Liver (tissue), 9 donors: ENCODE measurements around the gene JAKMIP1. TPM values are rescaled to one million over a fixed set of nuclear protein-coding genes. Genes with fewer than 3 reads are reported as not detected.

ENCODE experiments used
- DNase-seq: peaks from one replicate; pipeline ENCODE4 v3.0.0-alpha.2; 2017; ENCODE audit warnings: low spot score
- H3K27ac ChIP-seq, 2 donors: one replicate each; pipeline ENCODE4 v1.7.0; 2013; ENCODE audit warnings: inconsistent platforms in 2 of 2, low read length in 2 of 2, control low read depth in 1 of 2, low read depth in 1 of 2, mild to moderate bottlenecking in 1 of 2
- H3K27me3 ChIP-seq, 4 donors: one replicate each; pipeline versions ENCODE4 v1.6.1 to v1.7.0; 2013; ENCODE audit warnings: low read length in 3 of 4, inconsistent platforms in 1 of 4, mild to moderate bottlenecking in 1 of 4, moderate library complexity in 1 of 4; ENCODE audit not compliant: control insufficient read depth in 4 of 4, insufficient read depth in 4 of 4
- H3K36me3 ChIP-seq, 4 donors: one replicate each; pipeline versions ENCODE4 v1.6.1 to v1.7.0; 2013; ENCODE audit warnings: low read length in 3 of 4, mild to moderate bottlenecking in 3 of 4, low read depth in 1 of 4, moderate library complexity in 1 of 4; ENCODE audit not compliant: control insufficient read depth in 4 of 4, insufficient read depth in 3 of 4
- H3K4me1 ChIP-seq, 4 donors: one replicate each; pipeline versions ENCODE4 v1.6.1 to v1.7.0; 2013; ENCODE audit warnings: low read length in 3 of 4, mild to moderate bottlenecking in 3 of 4, moderate library complexity in 1 of 4; ENCODE audit not compliant: control insufficient read depth in 4 of 4, insufficient read depth in 4 of 4
- H3K4me3 ChIP-seq, 3 donors: one replicate each; pipeline versions ENCODE4 v1.6.1 to v1.7.0; 2013; ENCODE audit warnings: low read length in 3 of 3, control low read depth in 1 of 3, low read depth in 1 of 3, mild to moderate bottlenecking in 1 of 3
- H3K9ac ChIP-seq, 2 donors: one replicate each; pipeline ENCODE4 v1.7.0; 2013; ENCODE audit warnings: low read length in 2 of 2, mild to moderate bottlenecking in 2 of 2, moderate library complexity in 2 of 2, control low read depth in 1 of 2, low read depth in 1 of 2
- H3K9me3 ChIP-seq, 4 donors: one replicate each; pipeline versions ENCODE4 v1.6.1 to v1.7.0; 2013; ENCODE audit warnings: low read length in 3 of 4; ENCODE audit not compliant: control insufficient read depth in 4 of 4
- EGR1 ChIP-seq, 2 donors: IDR thresholded peaks; 2 replicates each; pipeline ENCODE4 v1.6.1; 2016 to 2018; ENCODE audit warnings: antibody characterized with exemption in 2 of 2, low read depth in 2 of 2
- FOXA1 ChIP-seq: IDR thresholded peaks from 2 replicates; pipeline ENCODE4 v1.6.1; 2016; ENCODE audit warnings: antibody characterized with exemption
- FOXA2 ChIP-seq: IDR thresholded peaks from 2 replicates; pipeline ENCODE4 v1.6.1; 2016; ENCODE audit warnings: antibody characterized with exemption
- GABPA ChIP-seq, 2 donors: IDR thresholded peaks in 1 of 2; conservative IDR thresholded peaks in 1 of 2; 2 replicates each; pipeline ENCODE4 v1.6.1; 2016; ENCODE audit warnings: antibody characterized with exemption in 2 of 2, mild to moderate bottlenecking in 1 of 2, moderate library complexity in 1 of 2
- HNF4A ChIP-seq, 2 donors: conservative IDR thresholded peaks; 2 replicates each; pipeline ENCODE4 v1.6.1; 2016; ENCODE audit warnings: antibody characterized with exemption in 2 of 2, mild to moderate bottlenecking in 2 of 2
- NR2F2 ChIP-seq: IDR thresholded peaks from 2 replicates; pipeline ENCODE4 v1.6.1; 2016; ENCODE audit warnings: antibody characterized with exemption
- RAD21 ChIP-seq, 2 donors: IDR thresholded peaks; 2 replicates each; pipeline ENCODE4 v1.6.1; 2016; ENCODE audit warnings: antibody characterized with exemption in 2 of 2, mild to moderate bottlenecking in 2 of 2
- RXRA ChIP-seq, 2 donors: IDR thresholded peaks; 2 replicates each; pipeline ENCODE4 v1.6.1; 2017 to 2018; ENCODE audit warnings: antibody characterized with exemption in 2 of 2, mild to moderate bottlenecking in 1 of 2
- SP1 ChIP-seq: IDR thresholded peaks from 2 replicates; pipeline ENCODE4 v1.6.1; 2018; ENCODE audit warnings: antibody characterized with exemption, mild to moderate bottlenecking
- TAF1 ChIP-seq: conservative IDR thresholded peaks from 2 replicates; pipeline ENCODE4 v1.6.1; 2016; ENCODE audit warnings: antibody characterized with exemption, mild to moderate bottlenecking
- YY1 ChIP-seq: IDR thresholded peaks from 2 replicates; pipeline ENCODE4 v1.6.1; 2016; ENCODE audit warnings: antibody characterized with exemption, mild to moderate bottlenecking
- WGBS: extraction: QIAGEN DNeasy Blood & Tissue Kit; methylation state at CpG from one replicate; pipeline ENCODE4 v1.1.7; 2013; 5-methylcytosine and 5-hydroxymethylcytosine counted together
- polyA plus RNA-seq, 2 donors: library from polyadenylated mRNA; stranded (reverse) in 1 of 2; unstranded in 1 of 2; fragments of 200-250 nt in 1 of 2; fragments of >200 nt in 1 of 2; fragmentation: Nextera tagmentation in 1 of 2; extraction: Ambion mirVana in 1 of 2; gene quantifications; one replicate each; pipeline versions ENCODE4 v1.2.1 to v1.2.3, GENCODE V29; 2013 to 2015
- total RNA-seq, 2 donors: library from RNA; depleted of rRNA; stranded (reverse); fragments of >200 nt; gene quantifications; one replicate each; pipeline ENCODE4 v1.2.3, GENCODE V29; 2014
- TF ChIP-seq, protein P1 (sequence below): IDR thresholded peaks from 2 replicates; pipeline ENCODE4 v1.6.1; 2016; ENCODE audit warnings: antibody characterized with exemption
- TF ChIP-seq, protein P2 (sequence below): IDR thresholded peaks from 2 replicates; pipeline ENCODE4 v1.6.1; 2016; ENCODE audit warnings: antibody characterized with exemption
- TF ChIP-seq, protein P3 (sequence below): fragments of 150-350 bp; IDR thresholded peaks from 2 replicates; pipeline ENCODE4 v1.5.1; 2017; ENCODE audit warnings: improper control_type of control experiment, low read depth, low read length; ENCODE audit not compliant: missing input control
- donor health status: healthy.
- donor health status: healthy.
- donor health status: healthy.
- donor health status: healthy.
- donor health status: healthy.

The JAKMIP1 gene
- total and polyA plus RNA-seq, 4 donors: 0.08 to 0.50 TPM; not detected in 2

DNA sequence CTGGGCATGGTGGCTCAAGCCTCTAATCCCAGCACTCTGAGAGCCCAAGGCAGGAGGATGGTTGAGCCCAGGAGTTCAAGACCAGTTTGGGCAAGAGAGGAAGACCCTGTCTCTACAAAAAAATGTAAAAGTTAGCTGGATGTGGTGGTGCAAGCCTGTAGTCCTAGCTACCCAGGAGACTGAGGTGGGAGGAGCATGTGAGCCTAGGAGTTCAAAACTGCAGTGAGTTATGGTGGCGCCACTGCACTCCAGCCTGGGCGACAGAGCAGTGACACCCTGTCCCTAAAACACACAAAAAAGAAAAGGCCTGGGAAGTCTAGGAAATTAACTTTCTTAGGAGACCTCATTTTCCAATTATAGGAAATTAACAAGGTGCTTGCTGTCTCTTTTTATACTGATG, 76.8 kb downstream of the JAKMIP1 start:
- Histone ChIP-seq H3K27me3 (no peaks in the 10 kb centered on the region), H3K4me3 (no peak overlapping the region), H3K9ac (no peak overlapping the region), H3K27ac (no peak overlapping the region), H3K36me3 (no peaks in the 10 kb centered on the region), H3K4me1 (no peaks in the 10 kb centered on the region), H3K9me3 (no peaks in the 10 kb centered on the region)
- TF ChIP-seq NR2F2 (no peak), SP1 (no peak), EGR1 (IDR thresholded peaks at IDR 0.05; ENCODE audit: low read depth in 2 of 2) (no peak), FOXA2 (no peak), HNF4A (conservative IDR thresholded peaks at IDR 0.05) (no peak), RXRA (IDR thresholded peaks at IDR 0.05) (no peak), GABPA (IDR thresholded peaks at IDR 0.05 in 1 of 2, conservative IDR thresholded peaks at IDR 0.05 in 1 of 2) (no peak), YY1 (no peak), RAD21 (IDR thresholded peaks at IDR 0.05) (no peak)
- TF ChIP-seq, protein P1, sequence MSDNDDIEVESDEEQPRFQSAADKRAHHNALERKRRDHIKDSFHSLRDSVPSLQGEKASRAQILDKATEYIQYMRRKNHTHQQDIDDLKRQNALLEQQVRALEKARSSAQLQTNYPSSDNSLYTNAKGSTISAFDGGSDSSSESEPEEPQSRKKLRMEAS: no peak
- TF ChIP-seq, protein P2, sequence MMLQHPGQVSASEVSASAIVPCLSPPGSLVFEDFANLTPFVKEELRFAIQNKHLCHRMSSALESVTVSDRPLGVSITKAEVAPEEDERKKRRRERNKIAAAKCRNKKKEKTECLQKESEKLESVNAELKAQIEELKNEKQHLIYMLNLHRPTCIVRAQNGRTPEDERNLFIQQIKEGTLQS: no peak
- 78% methylated on average over 2 of the region's 2 CpGs for WGBS
- DNase-seq: no peak

DNA sequence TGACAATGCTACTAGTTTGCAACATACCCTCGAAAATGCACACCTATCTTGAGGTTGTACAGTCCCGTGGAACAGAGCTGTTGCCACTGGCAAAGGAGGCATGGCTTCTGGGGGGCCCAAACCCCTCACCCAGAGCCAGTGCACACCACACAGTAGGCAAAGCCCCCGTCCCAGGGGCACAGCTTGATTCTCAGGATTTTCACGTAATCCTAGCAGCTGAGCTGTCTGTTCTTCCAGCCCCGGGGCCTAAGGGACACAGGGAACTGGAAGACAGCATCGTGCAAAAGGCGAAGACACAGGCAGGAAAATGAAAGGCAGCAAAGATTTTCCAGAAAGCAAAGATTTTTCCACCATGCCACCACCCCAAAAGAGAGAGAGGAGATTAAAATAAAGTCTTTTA, 77.2 kb downstream of the JAKMIP1 start:
- no peaks in the 10 kb centered on the region for H3K9me3 ChIP-seq
- TF ChIP-seq FOXA2: no peak
- no peak for TF ChIP-seq EGR1 (IDR thresholded peaks at IDR 0.05; ENCODE audit: low read depth in 2 of 2)
- no peak for TF ChIP-seq NR2F2
- no peak for TF ChIP-seq HNF4A (conservative IDR thresholded peaks at IDR 0.05)
- TF ChIP-seq, protein P3, sequence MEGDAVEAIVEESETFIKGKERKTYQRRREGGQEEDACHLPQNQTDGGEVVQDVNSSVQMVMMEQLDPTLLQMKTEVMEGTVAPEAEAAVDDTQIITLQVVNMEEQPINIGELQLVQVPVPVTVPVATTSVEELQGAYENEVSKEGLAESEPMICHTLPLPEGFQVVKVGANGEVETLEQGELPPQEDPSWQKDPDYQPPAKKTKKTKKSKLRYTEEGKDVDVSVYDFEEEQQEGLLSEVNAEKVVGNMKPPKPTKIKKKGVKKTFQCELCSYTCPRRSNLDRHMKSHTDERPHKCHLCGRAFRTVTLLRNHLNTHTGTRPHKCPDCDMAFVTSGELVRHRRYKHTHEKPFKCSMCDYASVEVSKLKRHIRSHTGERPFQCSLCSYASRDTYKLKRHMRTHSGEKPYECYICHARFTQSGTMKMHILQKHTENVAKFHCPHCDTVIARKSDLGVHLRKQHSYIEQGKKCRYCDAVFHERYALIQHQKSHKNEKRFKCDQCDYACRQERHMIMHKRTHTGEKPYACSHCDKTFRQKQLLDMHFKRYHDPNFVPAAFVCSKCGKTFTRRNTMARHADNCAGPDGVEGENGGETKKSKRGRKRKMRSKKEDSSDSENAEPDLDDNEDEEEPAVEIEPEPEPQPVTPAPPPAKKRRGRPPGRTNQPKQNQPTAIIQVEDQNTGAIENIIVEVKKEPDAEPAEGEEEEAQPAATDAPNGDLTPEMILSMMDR: no peak
- TF ChIP-seq FOXA1: no peak
- no peak for TF ChIP-seq RXRA (IDR thresholded peaks at IDR 0.05)
- no peak for TF ChIP-seq RAD21 (IDR thresholded peaks at IDR 0.05)
- no peak for TF ChIP-seq GABPA (IDR thresholded peaks at IDR 0.05 in 1 of 2, conservative IDR thresholded peaks at IDR 0.05 in 1 of 2)
- TF ChIP-seq YY1: no peak
- H3K36me3 ChIP-seq: no peaks in the 10 kb centered on the region
- H3K27me3 ChIP-seq: no peaks in the 10 kb centered on the region
- H3K4me3 ChIP-seq: no peak overlapping the region
- H3K4me1 ChIP-seq: no peaks in the 10 kb centered on the region
- DNase-seq: no peak
- H3K27ac ChIP-seq: no peak overlapping the region
- H3K9ac ChIP-seq: no peak overlapping the region
- WGBS: 78% methylated on average over 7 of the region's 7 CpGs

DNA sequence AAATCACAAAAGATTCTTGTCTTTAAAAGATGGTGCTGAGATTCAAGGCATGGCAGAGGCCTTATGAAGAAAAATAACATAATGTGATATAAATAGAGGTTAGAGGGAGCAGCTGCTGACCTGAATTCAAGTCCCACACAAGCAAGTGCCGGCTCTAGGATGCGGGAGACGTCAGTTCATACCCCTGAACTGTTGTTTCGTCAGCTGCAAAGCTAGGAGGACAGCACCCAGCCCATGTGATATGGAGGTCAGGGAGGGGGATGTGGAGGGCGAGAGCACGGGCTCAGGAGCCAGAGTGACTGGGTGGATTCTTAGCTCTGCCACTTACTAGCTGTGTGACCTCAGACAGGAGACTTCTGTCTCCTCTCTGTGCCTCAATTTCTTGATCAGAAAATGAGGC, 77.9 kb downstream of the JAKMIP1 start:
- Histone ChIP-seq H3K9ac (no peak overlapping the region), H3K36me3 (no peaks in the 10 kb centered on the region), H3K4me3 (no peak overlapping the region), H3K4me1 (no peaks in the 10 kb centered on the region), H3K9me3 (no peaks in the 10 kb centered on the region), H3K27me3 (no peaks in the 10 kb centered on the region), H3K27ac (no peak overlapping the region)
- 70% methylated on average over 6 of the region's 6 CpGs for WGBS
- TF ChIP-seq FOXA2 (no peak), TAF1 (no peak), SP1 (no peak)
- TF ChIP-seq, protein P2: no peak
- DNase-seq: no peak
